Keratinocyte (primary cell): Measurements from ENCODE around the gene RBP5.

ENCODE experiments used
- CTCF ChIP-seq, 3 experiments: IDR thresholded peaks in 1 of 3; conservative IDR thresholded peaks in 1 of 3; optimal IDR thresholded peaks in 1 of 3; 2 replicates in 2 of 3; 3 replicates in 1 of 3; pipeline versions ENCODE3 to v1.5.1; 2011; ENCODE audit warnings: low read length in 3 of 3, mild to moderate bottlenecking in 3 of 3, moderate library complexity in 2 of 3, control low read depth in 1 of 3, inconsistent platforms in 1 of 3; ENCODE audit not compliant: insufficient read depth in 2 of 3; ENCODE audit errors: extremely low read depth in 1 of 3
- EZH2 ChIP-seq: IDR thresholded peaks from one replicate; pipeline ENCODE4 v1.6.1; 2012; ENCODE audit warnings: inconsistent platforms, mild to moderate bottlenecking, low read length, moderate library complexity

GRCh38 chr12:7178481-7178880, 49.8 kb upstream of the RBP5 start:
- TF ChIP-seq CTCF (optimal IDR thresholded peaks at IDR 0.05 in 1 of 3, IDR thresholded peaks at IDR 0.05 in 1 of 3, conservative IDR thresholded peaks at IDR 0.05 in 1 of 3; ENCODE audit: extremely low read depth in 1 of 3, insufficient read depth in 2 of 3, low read length in 3 of 3) (no peak), EZH2 (no peak)
